ENCODE measurements around the gene PALM. TPM values are rescaled to one million over a fixed set of nuclear protein-coding genes. Genes with fewer than 3 reads are reported as not detected.

PALM gene
- total and polyA plus RNA-seq, 9 of the 15 experiments (the other 6 are each of a cell fraction or from before 2014, with no cell fraction given) = 0.04 to 6.6 (median 1.7) TPM

DNA sequence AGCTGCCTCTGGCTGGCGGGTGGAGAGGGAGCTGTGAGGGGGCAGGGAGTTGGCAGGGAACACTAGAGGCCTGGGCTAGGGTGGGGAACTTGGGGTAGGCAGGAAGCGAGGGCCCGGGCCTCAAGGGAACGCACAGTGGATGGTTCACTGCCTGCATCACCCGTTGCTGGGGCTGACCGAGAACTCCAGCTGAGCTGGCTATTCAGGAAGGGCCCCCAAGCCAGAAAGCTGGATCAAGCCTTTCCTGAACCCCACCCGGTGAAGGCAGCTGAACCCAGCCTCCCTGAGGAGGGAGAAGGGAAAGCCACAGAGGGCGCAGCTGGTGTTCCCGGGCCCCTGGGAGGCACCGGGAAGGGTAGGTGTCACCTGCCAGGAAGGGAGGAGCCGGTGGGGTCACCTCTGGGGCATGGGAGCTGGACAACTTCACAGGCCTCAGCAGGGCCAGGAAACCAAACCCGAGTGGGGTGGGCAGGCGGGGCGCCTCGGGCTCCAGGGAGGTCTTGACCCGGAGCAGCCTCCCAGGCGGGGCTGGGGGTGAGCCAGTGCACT is 13.9 kb downstream of the PALM start (continued):
- TF ChIP-seq ZNF518B (CRISPR knock-in tag; IDR thresholded peaks at IDR 0.05) (no peak), THAP7 (CRISPR knock-in tag; IDR thresholded peaks at IDR 0.05) (no peak), RFX5 (IDR thresholded peaks at IDR 0.05; ENCODE audit: low read depth, low read length) (0 out of 2 replicates have a peak, but pooled peaks have one; percentile 56), MCM7 (IDR thresholded peaks at IDR 0.05) (no peak), ZBTB7A (IDR thresholded peaks at IDR 0.05; ENCODE audit: borderline replicate concordance, control insufficient read depth, low read depth, low read length) (no peak), KLF10 (CRISPR knock-in tag; IDR thresholded peaks at IDR 0.05) (no peak)

DNA sequence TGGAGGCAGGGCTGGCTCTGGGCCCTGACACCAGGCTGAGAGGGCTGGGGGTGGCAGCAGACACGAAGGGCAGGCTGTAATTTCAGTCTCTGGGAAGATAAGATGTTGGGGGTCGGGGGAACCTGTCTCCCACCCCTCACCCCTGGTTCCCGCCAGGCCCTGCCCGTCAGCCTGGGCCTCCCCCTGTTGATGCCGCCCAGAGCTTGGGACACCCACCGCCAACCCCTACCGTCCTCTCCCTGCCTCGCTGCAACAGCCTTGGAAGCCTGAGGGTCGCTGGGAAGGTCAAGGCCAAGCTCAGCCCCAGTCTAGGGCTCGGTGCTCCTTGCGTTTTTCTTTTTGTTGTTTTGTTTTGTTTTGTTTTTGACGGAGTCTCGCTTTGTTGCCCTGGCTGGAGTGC is 14.5 kb downstream of the PALM start:
- no peak overlapping the region for H2AFZ ChIP-seq (ENCODE audit: low read depth, low read length)
- in situ Hi-C loops (cut with MboI) (no loop called here), intact Hi-C loops (cut with micrococcal nuclease) (no loop called here)
- H3K4me1 ChIP-seq (replicated peaks in 1 of 2; ENCODE audit: control insufficient read depth in 2 of 2, insufficient read depth in 2 of 2, low read length in 2 of 2) = peaks cover 0 to 49% of the 10 kb centered on the region in 2 experiments; a peak in 2 of 5 replicates
- H3K79me2 ChIP-seq (ENCODE audit: control insufficient read depth, insufficient read depth, low read length) = no peaks in the 10 kb centered on the region
- H3K4me3 ChIP-seq = no peak overlapping the region
- ATAC-seq (no peak), DNase-seq (ENCODE audit: extremely low read depth in 1 of 4, low spot score in 3 of 4) (no peak), FAIRE-seq (no peak)
- H3K36me3 ChIP-seq (ENCODE audit: control insufficient read depth, insufficient read depth, low read length) = no peaks in the 10 kb centered on the region
- POLR2A ChIA-PET = interaction anchor here (0.7 kb wide), 1 partner anchor 11 kb away, joined by 3 read pairs; no protein-coding TSS in a partner anchor
- H3K27me3 ChIP-seq (ENCODE audit: control insufficient read depth in 2 of 2, insufficient read depth in 2 of 2, low read length in 2 of 2) = no peaks in the 10 kb centered on the region
- no peak overlapping the region for H3K4me2 ChIP-seq (ENCODE audit: insufficient read depth, low read length)
- H3K9ac ChIP-seq (ENCODE audit: insufficient read depth in 1 of 2, low read depth in 2 of 2, low read length in 2 of 2) = peak overlapping the region in 1 of 2 experiments; percentile 68; a peak in 2 of 4 replicates
- H4K20me1 ChIP-seq (replicated peaks; ENCODE audit: control insufficient read depth, insufficient read depth, low read length) = no peaks in the 10 kb centered on the region
- BruUV-seq (replicated peaks) = no TSS peak
- CTCF ChIA-PET (ENCODE audit: low intra/inter-chr PET ratio) = no interaction called here
- no peaks in the 10 kb centered on the region for H3K9me1 ChIP-seq (ENCODE audit: control insufficient read depth, insufficient read depth, low read length)
- H3K9me3 ChIP-seq (replicated peaks; ENCODE audit: control insufficient read depth, insufficient read depth, low read depth, low read length) = no peaks in the 10 kb centered on the region
- WGBS (ENCODE audit: insufficient coverage, low coverage, missing lambda C conversion rate) = 53% methylated on average over 8 of the region's 13 CpGs
- no peak overlapping the region for H3K27ac ChIP-seq (ENCODE audit: extremely low read depth, low read depth, low read length)
- TF ChIP-seq ZNF76 (CRISPR knock-in tag; IDR thresholded peaks at IDR 0.05; ENCODE audit: borderline replicate concordance) = no peak
- no peak for TF ChIP-seq ADNP (tag; IDR thresholded peaks at IDR 0.05)
- TF ChIP-seq ZNF830 (CRISPR knock-in tag; IDR thresholded peaks at IDR 0.05) = no peak
- TF ChIP-seq CBFB (CRISPR knock-in tag; IDR thresholded peaks at IDR 0.05) = no peak
- no peak for TF ChIP-seq KLF10 (CRISPR knock-in tag; IDR thresholded peaks at IDR 0.05)
- TF ChIP-seq NR2C2 (CRISPR knock-in tag; IDR thresholded peaks at IDR 0.05) = no peak
- TF ChIP-seq NR2C2 (tag; IDR thresholded peaks at IDR 0.05) = no peak
- TF ChIP-seq ZSCAN29 (IDR thresholded peaks at IDR 0.05) = no peak
- no peak for TF ChIP-seq CBFA2T2 (conservative IDR thresholded peaks at IDR 0.05)
- TF ChIP-seq PML (IDR thresholded peaks at IDR 0.05; ENCODE audit: low read length) = no peak
- TF ChIP-seq SUPT5H (IDR thresholded peaks at IDR 0.05) = no peak
- no peak for TF ChIP-seq EHMT2 (IDR thresholded peaks at IDR 0.05)
- TF ChIP-seq ZNF561 (CRISPR knock-in tag; conservative IDR thresholded peaks at IDR 0.05) = no peak
- TF ChIP-seq SLC30A9 (CRISPR knock-in tag; IDR thresholded peaks at IDR 0.05) = no peak
- no peak for TF ChIP-seq ATF4 (CRISPR knock-in tag; IDR thresholded peaks at IDR 0.05)

All from K562 (cell line).